Thymus (tissue), 11 donors: Measurements from ENCODE around the gene FAM83B. TPM values are rescaled to one million over a fixed set of nuclear protein-coding genes. Genes with fewer than 3 reads are reported as not detected.

ENCODE experiments used
- DNase-seq, 9 donors: peaks; one replicate each; pipeline ENCODE4 v3.0.0-alpha.2; 2013; ENCODE audit warnings: low spot score in 9 of 9, low read depth in 6 of 9, missing footprints in 1 of 9
- H3K27ac ChIP-seq, 2 donors: one replicate each; pipeline ENCODE4 v1.5.1; 2013; ENCODE audit warnings: control low read depth in 1 of 2, low read depth in 1 of 2, low read length in 1 of 2, mild to moderate bottlenecking in 1 of 2, moderate library complexity in 1 of 2
- H3K27me3 ChIP-seq, 2 donors: one replicate each; pipeline ENCODE4 v1.5.1; 2013; ENCODE audit warnings: low read length in 1 of 2; ENCODE audit not compliant: control insufficient read depth in 2 of 2, insufficient read depth in 1 of 2
- H3K36me3 ChIP-seq, 2 donors: one replicate each; pipeline ENCODE4 v1.5.1; 2013; ENCODE audit warnings: low read length in 1 of 2, mild to moderate bottlenecking in 1 of 2, moderate library complexity in 1 of 2; ENCODE audit not compliant: control insufficient read depth in 2 of 2, insufficient read depth in 2 of 2
- H3K4me1 ChIP-seq, 2 donors: one replicate each; pipeline ENCODE4 v1.5.1; 2013; ENCODE audit warnings: low read length in 2 of 2; ENCODE audit not compliant: control insufficient read depth in 2 of 2, insufficient read depth in 2 of 2
- H3K4me3 ChIP-seq, 2 donors: one replicate each; pipeline ENCODE4 v1.5.1; 2013; ENCODE audit warnings: low read length in 2 of 2, control low read depth in 1 of 2, mild to moderate bottlenecking in 1 of 2
- H3K9me3 ChIP-seq, 2 donors: one replicate each; pipeline ENCODE4 v1.5.1; 2013; ENCODE audit warnings: low read length in 1 of 2, mild to moderate bottlenecking in 1 of 2; ENCODE audit not compliant: control insufficient read depth in 2 of 2, insufficient read depth in 1 of 2
- WGBS: extraction: QIAGEN DNeasy Blood & Tissue Kit; methylation state at CpG from one replicate; pipeline ENCODE4 v1.1.7; 2013; 5-methylcytosine and 5-hydroxymethylcytosine counted together
- polyA plus RNA-seq: library from polyadenylated mRNA; stranded (reverse); fragments of 200-250 nt; gene quantifications from one replicate; pipeline ENCODE4 v1.2.3, GENCODE V29; 2013
- total RNA-seq: library from RNA; stranded (reverse); fragments of 120-200 nt; gene quantifications from one replicate; pipeline ENCODE4 v1.2.4, GENCODE V29; 2013
- donor health status: healthy.

FAM83B gene
- total and polyA plus RNA-seq, 2 donors, result 2.0 to 6.6 TPM

DNA sequence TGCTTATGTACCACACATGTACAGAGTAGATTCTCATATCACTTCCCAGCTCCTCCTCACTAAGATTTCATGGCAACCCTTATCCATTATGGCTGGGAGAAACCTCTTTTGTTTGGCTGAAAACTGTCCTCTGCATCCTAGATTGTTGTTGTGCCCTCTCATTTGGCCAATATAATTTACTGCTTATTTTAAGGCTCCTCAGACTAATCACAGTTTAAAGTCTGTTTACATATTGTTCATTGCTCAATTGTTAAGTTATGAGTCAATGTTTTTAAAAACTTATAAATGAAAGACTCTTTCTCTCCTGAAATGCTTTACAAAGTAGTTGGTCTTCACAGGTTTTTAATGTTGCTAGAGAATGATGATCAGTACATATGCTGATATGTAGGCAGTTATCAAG is 57.3 kb downstream of the FAM83B start:
- no peaks in the 10 kb centered on the region for H3K9me3 ChIP-seq
- no peaks in the 10 kb centered on the region for H3K4me1 ChIP-seq
- no peaks in the 10 kb centered on the region for H3K36me3 ChIP-seq
- no peak for DNase-seq
- no peak overlapping the region for H3K27ac ChIP-seq
- no peaks in the 10 kb centered on the region for H3K27me3 ChIP-seq
- no peak overlapping the region for H3K4me3 ChIP-seq

DNA sequence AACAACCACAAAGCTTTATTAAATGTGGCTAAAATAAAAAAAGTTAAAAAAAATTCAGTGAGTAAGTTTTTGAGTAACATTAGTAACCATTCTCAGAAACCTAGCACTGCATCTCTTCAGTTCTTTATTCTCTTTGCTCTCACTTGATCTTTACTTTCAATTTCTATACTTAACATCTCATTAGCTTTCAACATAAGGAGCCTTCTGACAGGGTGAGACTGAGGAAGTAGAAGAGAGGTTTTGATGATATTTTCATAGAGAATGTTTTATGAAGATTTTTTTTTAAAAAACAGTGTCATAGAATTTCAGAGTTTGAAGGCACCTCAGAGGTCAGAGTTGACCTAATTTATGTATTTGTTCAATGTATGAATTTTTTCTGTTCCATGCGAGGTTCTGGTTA is 60.8 kb downstream of the FAM83B start:
- 96% methylated on average over 1 of the region's 1 CpG for WGBS
- Histone ChIP-seq H3K9me3 (no peaks in the 10 kb centered on the region), H3K36me3 (no peaks in the 10 kb centered on the region), H3K27me3 (no peaks in the 10 kb centered on the region), H3K4me3 (no peak overlapping the region), H3K4me1 (no peaks in the 10 kb centered on the region), H3K27ac (no peak overlapping the region)
- no peak for DNase-seq

DNA sequence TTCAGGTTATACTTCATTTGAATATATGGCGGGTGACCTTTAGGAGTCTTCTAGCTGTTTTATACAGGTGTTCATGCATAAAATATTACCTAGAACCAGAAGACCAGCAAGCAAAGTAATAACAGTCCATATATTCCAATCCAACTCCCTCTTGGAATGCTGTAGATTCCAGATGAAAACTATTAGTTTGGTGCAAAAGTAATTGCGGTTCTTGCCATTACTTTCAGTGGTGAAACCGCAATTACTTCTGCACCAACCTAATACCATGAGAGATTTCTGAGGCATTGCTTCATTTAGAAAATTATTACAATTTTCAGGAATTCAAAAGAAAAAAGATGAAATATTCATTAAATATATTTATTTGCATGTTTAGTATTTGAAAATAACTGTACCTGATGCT is 62.6 kb downstream of the FAM83B start:
- Histone ChIP-seq H3K27me3 (no peaks in the 10 kb centered on the region), H3K4me3 (no peak overlapping the region), H3K9me3 (no peaks in the 10 kb centered on the region), H3K36me3 (no peaks in the 10 kb centered on the region), H3K27ac (no peak overlapping the region), H3K4me1 (no peaks in the 10 kb centered on the region)
- WGBS, result 98% methylated on average over 3 of the region's 3 CpGs
- DNase-seq, result no peak

DNA sequence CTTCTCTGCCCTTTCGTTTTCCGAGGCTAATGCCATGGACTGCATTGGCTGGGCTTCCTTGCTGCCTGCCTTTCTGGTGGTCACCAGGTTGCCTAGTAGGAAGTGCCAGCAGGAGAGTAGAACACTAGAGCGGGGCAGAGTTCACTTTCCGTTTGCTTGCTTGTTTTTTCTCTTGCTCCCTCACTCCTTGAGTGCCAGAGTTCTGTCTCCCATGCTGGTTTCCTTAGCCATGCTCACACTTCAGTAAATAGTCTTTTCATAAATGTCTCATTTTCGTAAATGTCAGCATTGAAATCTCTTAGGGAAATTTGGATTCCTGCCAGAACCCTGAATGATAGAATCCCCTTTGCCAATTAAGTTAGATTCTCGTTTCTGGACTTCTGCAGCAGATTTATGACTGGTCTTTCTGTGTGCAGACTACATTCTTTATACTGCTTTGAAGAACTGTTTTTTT is 63.9 kb downstream of the FAM83B start:
- WGBS, result 93% methylated on average over 6 of the region's 6 CpGs
- DNase-seq, result no peak
- Histone ChIP-seq H3K27me3 (no peaks in the 10 kb centered on the region), H3K4me3 (no peak overlapping the region), H3K4me1 (no peaks in the 10 kb centered on the region), H3K9me3 (no peaks in the 10 kb centered on the region), H3K36me3 (no peaks in the 10 kb centered on the region), H3K27ac (no peak overlapping the region)

DNA sequence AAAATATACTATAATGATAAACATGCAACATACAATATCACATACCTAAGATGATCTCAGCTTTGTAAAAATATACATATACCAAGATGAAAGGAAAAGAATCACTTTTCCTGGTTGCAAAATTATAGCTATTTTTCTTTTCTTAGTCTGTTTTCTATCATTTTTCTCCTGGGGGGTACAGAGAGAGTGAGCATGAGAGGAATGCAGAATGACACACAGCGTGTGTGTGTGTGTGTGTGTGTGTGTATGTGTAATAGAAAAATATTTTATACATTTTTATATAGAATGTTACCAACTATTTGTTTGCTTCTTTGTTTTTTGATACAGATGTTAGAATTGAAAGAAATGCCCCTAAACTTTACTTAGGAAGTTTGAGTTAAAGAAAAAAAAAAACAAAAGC is 64.3 kb downstream of the FAM83B start:
- Histone ChIP-seq H3K4me3 (no peak overlapping the region), H3K36me3 (no peaks in the 10 kb centered on the region), H3K27me3 (no peaks in the 10 kb centered on the region), H3K9me3 (no peaks in the 10 kb centered on the region), H3K27ac (no peak overlapping the region), H3K4me1 (no peaks in the 10 kb centered on the region)
- 70% methylated on average over 1 of the region's 1 CpG for WGBS
- DNase-seq, result no peak

DNA sequence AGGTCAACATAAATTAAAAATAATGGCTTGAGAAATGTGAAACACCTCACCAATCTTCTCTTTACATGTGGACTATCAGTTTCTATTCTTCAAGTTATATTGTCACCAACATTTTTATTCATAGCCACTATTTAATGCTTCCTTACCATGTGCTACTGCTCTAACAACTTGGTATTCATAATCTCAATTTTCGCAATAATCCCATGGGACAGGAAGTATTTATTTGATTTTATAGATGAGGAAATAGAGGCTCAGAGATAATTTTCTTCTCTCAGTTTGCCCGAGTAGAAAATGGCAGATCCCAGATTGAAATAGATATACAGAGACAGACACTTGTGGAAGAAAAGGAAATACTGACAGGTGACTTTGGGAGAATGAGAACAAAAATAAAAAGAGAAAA is 66.6 kb downstream of the FAM83B start:
- Histone ChIP-seq H3K27me3 (no peaks in the 10 kb centered on the region), H3K4me3 (no peak overlapping the region), H3K36me3 (no peaks in the 10 kb centered on the region), H3K4me1 (no peaks in the 10 kb centered on the region), H3K27ac (no peak overlapping the region), H3K9me3 (no peaks in the 10 kb centered on the region)
- 95% methylated on average over 2 of the region's 2 CpGs for WGBS
- DNase-seq, result no peak

DNA sequence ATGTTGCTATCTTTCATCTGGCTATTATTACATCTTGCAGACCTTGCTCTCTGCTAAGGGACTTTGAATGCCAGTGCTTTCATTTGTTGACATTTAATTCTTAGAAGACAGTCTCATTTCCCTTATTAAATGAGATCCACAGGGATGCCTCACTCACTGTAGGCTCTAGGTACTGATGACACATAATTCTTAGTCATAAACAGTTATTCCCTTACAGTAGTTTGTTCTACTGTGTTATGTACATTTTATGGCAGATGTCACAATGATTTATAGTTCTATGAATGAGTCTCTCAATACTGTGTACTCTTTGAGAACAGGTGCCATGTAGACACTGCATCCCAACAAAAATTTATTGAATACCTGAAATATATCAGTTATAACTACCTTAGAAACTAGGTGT is 70.3 kb downstream of the FAM83B start:
- Histone ChIP-seq H3K4me1 (no peaks in the 10 kb centered on the region), H3K36me3 (no peaks in the 10 kb centered on the region), H3K9me3 (no peaks in the 10 kb centered on the region), H3K27ac (no peak overlapping the region), H3K4me3 (no peak overlapping the region), H3K27me3 (no peaks in the 10 kb centered on the region)
- no peak for DNase-seq

DNA sequence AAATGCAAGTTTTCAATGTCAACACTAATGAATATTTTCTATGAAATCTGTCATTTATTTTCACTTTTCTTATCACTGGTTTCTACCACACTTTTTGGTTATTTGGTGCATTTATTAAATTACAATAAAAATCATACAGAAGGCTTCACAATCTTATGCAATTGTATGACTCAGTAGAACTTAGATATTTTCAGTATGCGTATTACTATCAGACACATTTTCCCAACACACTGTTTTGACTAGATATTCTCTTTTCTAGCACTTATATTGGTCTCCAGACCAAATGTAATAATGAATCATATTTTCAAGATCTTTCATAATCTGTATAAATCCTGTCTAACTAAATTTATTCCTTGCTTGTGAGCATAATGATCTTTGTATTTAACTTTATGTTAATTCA is 74.1 kb downstream of the FAM83B start:
- Histone ChIP-seq H3K27ac (no peak overlapping the region), H3K4me3 (no peak overlapping the region), H3K4me1 (no peaks in the 10 kb centered on the region), H3K9me3 (no peaks in the 10 kb centered on the region), H3K36me3 (no peaks in the 10 kb centered on the region), H3K27me3 (no peaks in the 10 kb centered on the region)
- DNase-seq, result no peak
- 97% methylated on average over 1 of the region's 1 CpG for WGBS

DNA sequence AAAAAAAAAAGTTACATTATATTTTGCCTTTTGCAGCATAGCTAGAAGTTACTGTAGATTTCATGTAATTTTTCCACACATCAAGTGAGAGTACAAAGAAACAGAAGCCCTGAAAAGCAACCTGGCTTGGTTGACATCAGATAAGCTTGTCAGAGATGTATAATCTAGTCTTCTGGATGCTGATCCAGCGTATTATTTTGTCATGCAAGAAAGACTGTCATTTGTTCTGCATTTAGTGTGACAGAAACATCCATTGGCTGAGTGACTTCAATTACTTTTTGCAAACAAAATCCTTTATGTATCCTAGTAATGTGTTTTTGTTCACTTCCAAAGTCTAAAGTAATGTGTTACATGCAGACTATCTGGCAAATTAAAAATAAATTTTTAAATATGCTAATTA is 75.3 kb downstream of the FAM83B start:
- no peaks in the 10 kb centered on the region for H3K27me3 ChIP-seq
- no peak overlapping the region for H3K27ac ChIP-seq
- no peak for DNase-seq
- no peak overlapping the region for H3K4me3 ChIP-seq
- H3K9me3 ChIP-seq, result no peaks in the 10 kb centered on the region
- no peaks in the 10 kb centered on the region for H3K4me1 ChIP-seq
- 87% methylated on average over 1 of the region's 1 CpG for WGBS
- no peaks in the 10 kb centered on the region for H3K36me3 ChIP-seq

DNA sequence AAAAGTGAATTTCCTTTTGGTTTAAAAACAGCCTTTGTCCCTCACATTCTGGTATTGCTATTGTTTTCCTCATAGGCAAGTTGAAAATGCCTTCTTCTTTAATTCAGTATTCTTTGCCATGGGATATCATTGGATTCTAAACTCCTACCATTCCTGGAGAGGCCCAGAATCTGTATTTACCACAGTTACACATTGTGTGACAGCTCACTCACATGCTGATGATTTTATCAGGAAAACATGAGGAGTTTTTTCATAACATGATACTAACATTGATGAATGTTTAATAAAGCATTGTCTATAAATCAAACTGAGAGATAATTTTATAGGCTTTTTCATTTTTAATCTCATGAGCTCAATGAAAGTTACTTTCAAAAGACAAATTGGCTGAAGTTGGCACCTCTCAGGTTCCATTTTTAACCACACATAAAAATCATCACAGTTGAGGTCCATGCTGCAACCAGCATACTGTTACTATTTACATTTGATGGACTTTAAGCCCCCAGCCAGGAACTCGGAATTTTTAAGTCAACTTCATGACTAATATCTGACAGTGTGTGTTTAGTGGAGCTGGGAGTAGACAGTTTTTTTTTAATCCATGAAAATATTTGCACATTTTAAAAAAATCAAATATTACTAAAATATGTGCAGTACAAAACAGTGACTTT is 82.8 kb downstream of the FAM83B start:
- DNase-seq, result no peak
- H3K9me3 ChIP-seq, result no peaks in the 10 kb centered on the region
- no peaks in the 10 kb centered on the region for H3K4me1 ChIP-seq
- H3K27ac ChIP-seq, result no peak overlapping the region
- H3K27me3 ChIP-seq, result no peaks in the 10 kb centered on the region
- H3K36me3 ChIP-seq, result no peaks in the 10 kb centered on the region
- WGBS, result 85% methylated on average over 1 of the region's 1 CpG
- H3K4me3 ChIP-seq, result no peak overlapping the region
